Smooth muscle cell (in vitro differentiated cells): ENCODE data around the gene ADAMTS10. TPM values are rescaled to one million over a fixed set of nuclear protein-coding genes. Genes with fewer than 3 reads are reported as not detected.

Experiments used
- DNase-seq: peaks from one replicate; lab custom pipeline; 2025; ENCODE audit not compliant: unreplicated experiment; lab: John Stamatoyannopoulos, UW
- H2AFZ ChIP-seq: fragments of 200-600 bp; sonication (generic); 2 replicates; pipeline ENCODE4 v1.6.0; 2016; ENCODE audit warnings: antibody characterized with exemption, low read depth, mild to moderate bottlenecking
- H3F3A ChIP-seq: fragments of 200-600 bp; sonication (generic); 2 replicates; pipeline ENCODE4 v1.6.0; 2017; ENCODE audit warnings: antibody characterized with exemption, low read depth
- H3K27ac ChIP-seq: fragments of 200-600 bp; sonication (generic); 2 replicates; pipeline ENCODE4 v1.5.1; 2016; ENCODE audit warnings: low read depth, mild to moderate bottlenecking
- H3K27me3 ChIP-seq: fragments of 200-600 bp; sonication (generic); 2 replicates; pipeline ENCODE4 v1.6.1; 2016; ENCODE audit warnings: low read depth, mild to moderate bottlenecking
- H3K36me3 ChIP-seq: fragments of 200-600 bp; sonication (generic); 2 replicates; pipeline ENCODE4 v1.5.1; 2016; ENCODE audit warnings: low read depth
- H3K4me1 ChIP-seq: fragments of 200-600 bp; sonication (generic); 2 replicates; pipeline ENCODE4 v1.5.1; 2016; ENCODE audit warnings: low read depth
- H3K4me2 ChIP-seq: fragments of 200-600 bp; sonication (generic); 2 replicates; pipeline ENCODE4 v1.6.0; 2016; ENCODE audit warnings: mild to moderate bottlenecking
- H3K4me3 ChIP-seq: fragments of 200-600 bp; sonication (generic); 2 replicates; pipeline ENCODE4 v1.5.1; 2016; ENCODE audit warnings: mild to moderate bottlenecking
- H3K79me2 ChIP-seq: fragments of 200-600 bp; sonication (generic); 2 replicates; pipeline ENCODE4 v1.6.0; 2016; ENCODE audit warnings: low read depth, mild to moderate bottlenecking
- H3K9ac ChIP-seq: fragments of 200-600 bp; sonication (generic); 2 replicates; pipeline ENCODE4 v1.6.0; 2016; ENCODE audit warnings: low read depth
- H3K9me3 ChIP-seq: fragments of 200-600 bp; sonication (generic); replicated peaks from 2 replicates; pipeline ENCODE4 v1.5.1; 2016; ENCODE audit warnings: low read depth
- H4K20me1 ChIP-seq: fragments of 200-600 bp; sonication (generic); 2 replicates; pipeline ENCODE4 v1.6.0; 2016; ENCODE audit warnings: low read depth
- WGBS: methylation state at CpG from one replicate; pipeline ENCODE4 v1.1.7; 2016; ENCODE audit warnings: low lambda C conversion rate; 5-methylcytosine and 5-hydroxymethylcytosine counted together
- polyA plus RNA-seq: library from polyadenylated mRNA; unstranded; fragments of >200 nt; fragmentation: Nextera tagmentation; extraction: Ambion mirVana; gene quantifications from 2 replicates; pipeline ENCODE4 v1.2.1, GENCODE V29; 2016
- total RNA-seq: library from RNA; depleted of rRNA; stranded (reverse); fragments of >200 nt; gene quantifications from 2 replicates; pipeline ENCODE4 v1.2.3, GENCODE V29; 2014
- TF ChIP-seq, protein P1 (sequence below): fragments of 200-600 bp; sonication (generic); IDR thresholded peaks from 2 replicates; pipeline ENCODE4 v1.5.1; 2017; ENCODE audit warnings: borderline replicate concordance, mild to moderate bottlenecking, antibody characterized with exemption; ENCODE audit not compliant: insufficient read depth, poor library complexity, severe bottlenecking

ADAMTS10 gene
- total and polyA plus RNA-seq, 2 experiments from 2014 or later: 13.1 to 14.1 TPM

DNA sequence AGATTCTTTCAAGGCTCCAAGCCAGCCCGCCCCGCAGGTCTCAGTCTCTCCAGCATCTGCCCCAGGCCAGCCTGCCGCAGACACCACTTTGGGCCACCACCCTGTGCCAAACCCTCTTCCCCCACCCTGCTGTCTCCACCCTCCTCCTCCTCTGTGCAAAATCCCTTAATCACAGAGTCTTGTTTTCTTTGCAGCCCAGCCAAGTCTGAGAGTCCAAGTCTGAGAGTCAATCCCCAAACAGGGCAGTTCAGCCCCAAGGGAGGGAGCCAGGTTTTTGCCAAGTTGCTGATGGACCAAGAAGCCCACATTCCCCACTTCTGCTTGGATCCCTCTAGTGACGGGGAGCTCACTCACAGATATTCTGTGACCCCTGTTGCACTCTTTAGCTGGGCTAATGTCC lies 3.1 kb downstream of the ADAMTS10 start:
- no peak overlapping the region for H3K4me2 ChIP-seq
- DNase-seq: no peak
- 93% methylated on average over 4 of the region's 4 CpGs for WGBS

DNA sequence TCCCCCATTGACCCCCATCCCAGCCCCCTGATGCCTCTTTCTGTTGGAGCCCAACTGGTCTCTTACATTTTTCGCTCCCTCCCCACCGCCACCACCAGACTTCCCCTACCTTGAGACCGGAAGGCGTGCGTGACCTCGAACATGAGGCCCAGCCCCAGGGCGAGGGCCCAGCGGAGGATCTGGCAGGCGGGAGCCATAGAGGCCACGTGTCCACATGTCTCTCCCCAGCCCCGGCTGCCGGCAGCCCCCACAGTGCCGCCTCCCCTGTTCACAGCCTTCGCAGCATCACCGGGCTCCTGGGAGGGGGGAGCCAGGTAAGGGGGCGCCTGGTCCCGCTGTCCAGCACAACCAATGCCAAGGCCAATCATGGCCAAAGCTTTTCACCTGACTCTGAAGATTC lies 5.0 kb downstream of the ADAMTS10 start:
- no peak for DNase-seq
- Histone ChIP-seq H3K36me3 (peaks cover 5% of the 10 kb centered on the region), H3K9me3 (no peaks in the 10 kb centered on the region), H3F3A (no peaks in the 10 kb centered on the region), H3K4me3 (no peak overlapping the region), H3K27me3 (no peaks in the 10 kb centered on the region), H3K4me2 (no peak overlapping the region), H3K4me1 (no peaks in the 10 kb centered on the region), H3K27ac (no peak overlapping the region), H2AFZ (no peak overlapping the region), H3K9ac (no peak overlapping the region), H3K79me2 (peaks cover 5% of the 10 kb centered on the region), H4K20me1 (no peaks in the 10 kb centered on the region)
- WGBS: 98% methylated on average over 15 of the region's 17 CpGs
- TF ChIP-seq, protein P1, sequence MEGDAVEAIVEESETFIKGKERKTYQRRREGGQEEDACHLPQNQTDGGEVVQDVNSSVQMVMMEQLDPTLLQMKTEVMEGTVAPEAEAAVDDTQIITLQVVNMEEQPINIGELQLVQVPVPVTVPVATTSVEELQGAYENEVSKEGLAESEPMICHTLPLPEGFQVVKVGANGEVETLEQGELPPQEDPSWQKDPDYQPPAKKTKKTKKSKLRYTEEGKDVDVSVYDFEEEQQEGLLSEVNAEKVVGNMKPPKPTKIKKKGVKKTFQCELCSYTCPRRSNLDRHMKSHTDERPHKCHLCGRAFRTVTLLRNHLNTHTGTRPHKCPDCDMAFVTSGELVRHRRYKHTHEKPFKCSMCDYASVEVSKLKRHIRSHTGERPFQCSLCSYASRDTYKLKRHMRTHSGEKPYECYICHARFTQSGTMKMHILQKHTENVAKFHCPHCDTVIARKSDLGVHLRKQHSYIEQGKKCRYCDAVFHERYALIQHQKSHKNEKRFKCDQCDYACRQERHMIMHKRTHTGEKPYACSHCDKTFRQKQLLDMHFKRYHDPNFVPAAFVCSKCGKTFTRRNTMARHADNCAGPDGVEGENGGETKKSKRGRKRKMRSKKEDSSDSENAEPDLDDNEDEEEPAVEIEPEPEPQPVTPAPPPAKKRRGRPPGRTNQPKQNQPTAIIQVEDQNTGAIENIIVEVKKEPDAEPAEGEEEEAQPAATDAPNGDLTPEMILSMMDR: no peak

More for the DNA sequence above, 3.1 kb downstream of the ADAMTS10 start:
- TF ChIP-seq, protein P1: no peak
- peaks cover 5% of the 10 kb centered on the region for H3F3A ChIP-seq
- peaks cover 5% of the 10 kb centered on the region for H3K36me3 ChIP-seq
- no peaks in the 10 kb centered on the region for H4K20me1 ChIP-seq
- no peaks in the 10 kb centered on the region for H3K27me3 ChIP-seq
- H3K27ac ChIP-seq: no peak overlapping the region
- H3K79me2 ChIP-seq: peaks cover 5% of the 10 kb centered on the region
- no peaks in the 10 kb centered on the region for H3K4me1 ChIP-seq
- H3K4me3 ChIP-seq: no peak overlapping the region
- no peaks in the 10 kb centered on the region for H3K9me3 ChIP-seq
- no peak overlapping the region for H3K9ac ChIP-seq
- H2AFZ ChIP-seq: no peak overlapping the region

DNA sequence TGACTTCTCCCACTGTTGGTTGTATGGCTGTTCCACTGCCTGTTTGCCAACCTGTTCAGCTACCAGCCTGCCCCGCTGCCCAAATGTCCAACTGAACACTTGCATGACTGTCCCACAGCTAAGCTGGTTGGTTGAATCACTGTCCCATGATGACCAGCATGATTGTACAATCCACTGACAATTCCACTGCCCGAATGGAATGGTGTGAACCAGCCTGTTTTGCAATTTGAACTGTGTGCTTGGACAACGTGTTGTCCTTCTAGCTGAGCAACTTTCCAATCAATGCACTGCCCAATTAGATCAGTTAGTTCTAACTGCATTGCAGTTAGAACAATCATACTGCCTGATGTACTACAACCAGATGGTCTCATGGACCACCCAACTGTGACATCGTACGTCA lies 8.7 kb downstream of the ADAMTS10 start:
- 95% methylated on average over 5 of the region's 5 CpGs for WGBS
- H3K79me2 ChIP-seq: peaks cover 5% of the 10 kb centered on the region
- H3F3A ChIP-seq: no peaks in the 10 kb centered on the region
- H4K20me1 ChIP-seq: no peaks in the 10 kb centered on the region
- H3K4me3 ChIP-seq: no peak overlapping the region
- H3K9ac ChIP-seq: no peak overlapping the region
- no peaks in the 10 kb centered on the region for H3K4me1 ChIP-seq
- TF ChIP-seq, protein P1: no peak
- no peak overlapping the region for H3K4me2 ChIP-seq
- no peak overlapping the region for H2AFZ ChIP-seq
- H3K27ac ChIP-seq: no peak overlapping the region
- H3K9me3 ChIP-seq: no peaks in the 10 kb centered on the region
- no peaks in the 10 kb centered on the region for H3K27me3 ChIP-seq
- DNase-seq: no peak
- peaks cover 5% of the 10 kb centered on the region for H3K36me3 ChIP-seq

DNA sequence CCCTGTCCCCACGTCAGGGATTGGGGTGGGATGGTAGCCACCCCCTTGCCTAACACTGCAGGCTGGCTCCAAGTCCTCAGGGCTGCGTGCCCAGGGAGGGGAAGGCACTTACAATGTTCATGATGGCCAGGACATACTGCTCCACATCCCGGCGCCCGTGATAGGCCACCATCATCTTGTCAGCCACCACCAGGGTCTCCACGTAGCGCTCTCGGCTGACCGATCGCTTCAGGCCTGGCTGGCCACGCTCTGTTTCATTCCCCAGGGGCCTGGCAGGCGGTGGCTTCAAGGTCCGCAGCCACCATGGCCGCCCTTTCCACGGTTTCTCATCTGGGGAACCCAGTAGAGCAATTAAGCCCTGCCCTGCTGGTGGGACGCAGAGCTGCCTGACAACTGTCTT lies 9.7 kb downstream of the ADAMTS10 start:
- Histone ChIP-seq H3F3A (no peaks in the 10 kb centered on the region), H3K27me3 (no peaks in the 10 kb centered on the region), H3K4me3 (no peak overlapping the region), H3K4me2 (no peak overlapping the region), H3K27ac (no peak overlapping the region), H2AFZ (no peak overlapping the region), H3K4me1 (no peaks in the 10 kb centered on the region), H3K9me3 (no peaks in the 10 kb centered on the region), H4K20me1 (no peaks in the 10 kb centered on the region), H3K36me3 (peaks cover 5% of the 10 kb centered on the region), H3K9ac (no peak overlapping the region), H3K79me2 (no peaks in the 10 kb centered on the region)
- TF ChIP-seq, protein P1: no peak
- no peak for DNase-seq
- 95% methylated on average over 16 of the region's 16 CpGs for WGBS
